Kasumi-1 (cell line): ENCODE measurements around the gene LRRC8B.
"Not testable (repeated sequence)": the region's sequence is repeated elsewhere in the genome, so short reads cannot be mapped to it uniquely, and the experiment has no call there.

Experiments used
- DNase-seq, 2 experiments: peaks; one replicate each; lab custom pipeline; 2025; lab: John Stamatoyannopoulos, UW

Gene LRRC8B

DNA sequence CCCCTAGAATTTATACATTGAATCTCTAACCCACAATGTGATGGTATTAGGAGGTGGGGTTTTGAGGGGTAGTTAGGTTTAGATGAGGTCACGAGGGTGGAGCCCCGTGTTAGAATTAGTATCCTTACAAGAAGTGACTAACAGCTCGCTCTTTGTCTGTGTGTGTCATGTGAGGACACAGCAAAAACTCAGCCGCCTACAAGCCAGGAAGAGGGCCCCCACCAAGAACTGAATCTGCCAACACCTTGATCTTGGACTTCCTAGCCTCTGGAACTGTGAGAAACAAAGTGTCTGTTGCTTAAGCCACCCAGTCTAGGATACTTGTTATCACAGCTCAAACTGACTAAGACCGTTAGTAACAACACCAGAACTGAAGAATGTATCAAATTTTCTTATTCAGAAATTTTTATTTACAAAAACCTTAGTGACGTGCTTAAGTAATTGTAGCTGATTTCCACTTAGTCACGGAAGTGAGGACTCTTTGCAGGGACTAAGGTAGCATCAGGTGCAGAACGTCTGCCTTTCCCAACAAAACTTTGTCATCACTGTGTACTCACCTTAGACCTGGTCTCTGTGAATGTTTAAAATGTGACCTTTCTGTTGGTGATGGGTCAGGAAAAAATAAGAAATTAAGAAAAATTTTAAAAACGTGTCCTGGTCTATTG is 83.8 kb downstream of the LRRC8B start:
- DNase-seq, result no peak

DNA sequence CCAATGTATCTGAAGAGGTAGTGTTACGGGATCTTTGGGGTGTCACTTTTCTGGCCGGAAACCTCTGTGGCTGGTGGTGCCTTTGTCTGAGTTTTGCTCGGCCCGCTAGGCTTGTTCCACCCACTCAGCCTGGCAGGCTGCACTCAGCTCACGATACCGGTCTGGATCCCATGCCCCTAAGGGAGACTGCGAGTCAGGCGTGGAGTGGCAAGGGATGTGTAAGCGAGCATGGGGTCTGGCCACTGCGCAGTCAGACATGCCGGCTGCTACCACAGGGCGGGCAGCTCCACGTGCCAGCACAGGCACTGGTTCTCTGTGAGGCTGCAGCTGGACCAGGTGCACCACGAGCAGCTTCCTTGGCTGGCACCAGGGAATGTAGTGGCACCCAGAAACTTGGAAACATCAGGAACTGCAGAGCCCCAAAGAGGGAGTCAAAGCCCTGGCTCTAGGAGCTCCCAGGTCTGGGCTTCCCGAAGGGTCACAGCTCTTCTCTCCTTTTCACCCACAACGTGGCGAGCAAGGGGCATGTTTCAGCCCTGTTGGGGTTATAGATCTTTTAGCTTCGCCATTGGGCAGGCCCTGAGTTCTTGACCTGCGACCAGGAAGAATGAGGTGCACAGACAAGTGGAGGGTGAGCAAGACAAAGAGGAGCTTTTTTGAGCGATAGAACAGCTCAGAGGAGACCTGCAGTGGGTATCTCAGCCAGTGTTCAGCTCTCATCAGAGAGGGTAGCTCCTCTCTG is 84.5 kb downstream of the LRRC8B start:
- DNase-seq, result no peak

DNA sequence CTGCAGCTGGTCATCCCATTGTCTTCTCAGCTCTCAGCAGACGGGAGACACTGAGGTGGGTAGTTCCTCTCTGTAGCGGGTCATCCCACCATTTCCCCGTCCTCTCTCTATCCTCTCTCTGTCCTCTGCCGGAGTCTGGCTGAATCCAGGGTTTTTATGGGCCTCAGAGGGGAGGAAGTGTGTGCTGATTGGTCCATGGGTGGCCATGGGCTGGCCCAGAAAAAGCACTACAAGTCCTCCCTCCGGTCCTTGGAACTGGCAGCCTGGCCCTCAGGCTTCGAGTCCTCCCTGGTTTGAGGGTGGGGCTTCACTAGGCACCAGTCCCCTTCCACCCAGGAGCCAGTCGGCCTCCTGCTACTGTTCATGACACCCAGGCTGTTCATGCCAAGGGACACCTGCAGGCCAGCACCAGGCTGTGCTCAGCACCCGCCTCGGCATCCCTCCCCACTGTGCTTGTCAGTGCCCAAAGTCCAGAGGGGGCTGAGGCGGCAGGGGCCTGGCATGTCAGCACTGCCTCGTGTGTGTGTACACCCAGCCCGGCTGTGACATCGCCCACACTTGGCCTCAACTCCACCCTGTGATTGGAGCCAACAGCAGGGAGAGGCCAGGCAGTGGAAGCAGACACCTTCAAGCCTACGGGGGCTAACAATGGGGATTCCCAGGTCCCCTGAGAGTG is 85.3 kb downstream of the LRRC8B start:
- no peak for DNase-seq

DNA sequence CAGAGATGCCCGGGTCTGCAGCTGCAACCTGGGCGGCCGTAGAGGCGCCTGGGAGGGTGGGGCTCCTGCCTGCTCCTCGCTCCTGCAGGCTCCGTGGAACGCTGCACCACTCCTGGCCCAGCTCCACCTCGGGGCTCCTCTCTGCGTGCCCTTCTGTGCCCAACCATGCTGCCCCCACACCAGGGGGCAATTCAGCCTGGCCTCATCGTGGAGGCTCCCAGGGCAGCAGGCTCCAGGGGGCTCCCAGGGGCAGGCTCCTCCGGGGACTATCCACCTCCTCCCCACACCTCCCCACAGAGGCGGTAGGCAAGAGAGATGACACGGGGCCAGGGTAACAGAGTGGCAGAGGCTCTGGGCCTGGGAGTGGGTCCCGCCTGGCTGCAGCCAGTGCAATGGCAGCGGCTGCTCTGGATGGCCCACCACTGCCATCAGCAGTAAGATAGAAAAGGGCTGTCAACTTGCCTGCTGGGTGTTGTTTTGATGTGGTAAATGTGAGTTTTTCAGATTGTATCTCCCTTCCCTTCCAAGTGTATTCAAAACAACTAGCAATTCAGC is 85.9 kb downstream of the LRRC8B start:
- DNase-seq, result no peak

DNA sequence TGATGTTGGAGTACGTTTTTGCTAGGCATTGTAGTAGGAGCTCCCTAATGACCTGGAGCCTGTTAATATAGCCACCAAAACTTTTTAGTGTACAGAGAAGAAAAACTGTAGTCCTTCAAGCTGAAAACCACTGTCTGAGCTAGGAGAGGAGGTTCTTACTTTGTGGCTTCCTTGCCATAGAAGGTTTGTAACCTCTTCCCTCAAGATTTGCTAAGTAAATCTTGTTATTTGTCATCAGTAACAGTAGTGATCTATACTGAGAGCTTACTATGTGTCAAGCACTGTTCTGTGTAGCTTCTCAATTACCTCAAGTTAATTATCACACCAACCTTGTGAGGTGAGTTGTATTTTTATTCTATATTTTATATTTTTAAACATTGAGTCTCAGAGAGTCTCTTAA is 87.1 kb downstream of the LRRC8B start:
- no peak for DNase-seq

DNA sequence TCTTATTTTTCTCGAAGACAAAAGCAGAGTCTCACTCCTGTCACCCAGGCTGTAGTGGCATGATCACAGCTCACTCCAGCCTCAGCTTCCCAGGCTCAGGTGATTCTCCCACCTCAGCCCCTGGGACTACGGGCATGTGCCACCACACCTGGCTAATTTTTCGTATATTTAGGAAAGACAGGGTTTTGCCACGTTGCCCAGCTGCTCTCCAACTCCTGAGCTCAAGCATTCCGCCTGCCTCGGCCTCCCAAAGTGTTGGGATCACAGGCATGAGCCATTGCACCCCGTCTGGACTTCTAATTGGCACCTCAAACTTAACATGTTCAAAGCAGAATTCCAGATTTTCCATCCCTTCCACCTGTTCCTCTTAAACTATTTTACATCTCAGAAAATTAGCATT is 89.3 kb downstream of the LRRC8B start:
- no peak for DNase-seq

DNA sequence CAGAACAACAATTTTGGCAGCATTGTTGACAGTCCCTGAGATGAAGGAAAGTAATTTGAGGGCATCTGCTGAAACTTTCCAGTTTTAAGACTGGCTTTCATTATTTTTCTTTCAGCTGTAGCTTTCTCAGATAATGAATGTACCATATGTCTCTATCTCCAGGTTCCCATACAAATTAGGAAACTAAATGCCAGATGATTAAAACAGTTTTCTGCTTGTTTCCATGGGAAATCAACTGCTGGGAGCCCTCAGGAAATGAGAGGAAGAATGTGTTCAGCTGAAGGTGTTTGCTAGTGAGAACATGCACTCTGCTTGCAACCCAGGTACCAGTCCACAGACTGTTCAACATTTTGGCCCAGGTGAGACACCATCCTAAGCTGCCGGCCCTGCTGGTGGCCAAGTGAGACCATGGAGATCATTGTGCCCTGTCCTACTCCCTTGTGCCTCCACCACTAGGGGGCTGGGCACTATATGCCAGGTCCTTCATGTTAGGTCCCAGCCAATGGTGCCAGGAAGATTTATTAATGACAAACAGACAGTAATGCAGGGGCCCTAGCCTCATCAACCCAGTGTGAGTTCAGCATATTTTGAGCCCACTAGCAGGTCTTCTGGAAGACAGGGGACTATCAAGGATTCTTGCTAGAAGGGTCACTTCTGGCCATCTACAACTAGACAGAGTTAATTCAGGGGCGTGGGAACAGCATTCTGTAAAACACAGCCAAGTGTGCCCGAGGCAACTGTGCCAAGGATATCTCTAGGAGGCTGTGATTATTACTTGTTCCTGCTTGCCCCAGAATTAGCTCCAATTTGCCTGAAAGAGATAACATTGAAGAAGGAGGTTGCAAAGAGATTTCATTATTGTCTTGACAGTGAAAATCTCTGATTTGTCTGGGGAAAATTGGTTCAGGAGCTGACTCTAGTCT is 91.3 kb downstream of the LRRC8B start:
- peak in 1 of 2 experiments; percentile 19 for DNase-seq

DNA sequence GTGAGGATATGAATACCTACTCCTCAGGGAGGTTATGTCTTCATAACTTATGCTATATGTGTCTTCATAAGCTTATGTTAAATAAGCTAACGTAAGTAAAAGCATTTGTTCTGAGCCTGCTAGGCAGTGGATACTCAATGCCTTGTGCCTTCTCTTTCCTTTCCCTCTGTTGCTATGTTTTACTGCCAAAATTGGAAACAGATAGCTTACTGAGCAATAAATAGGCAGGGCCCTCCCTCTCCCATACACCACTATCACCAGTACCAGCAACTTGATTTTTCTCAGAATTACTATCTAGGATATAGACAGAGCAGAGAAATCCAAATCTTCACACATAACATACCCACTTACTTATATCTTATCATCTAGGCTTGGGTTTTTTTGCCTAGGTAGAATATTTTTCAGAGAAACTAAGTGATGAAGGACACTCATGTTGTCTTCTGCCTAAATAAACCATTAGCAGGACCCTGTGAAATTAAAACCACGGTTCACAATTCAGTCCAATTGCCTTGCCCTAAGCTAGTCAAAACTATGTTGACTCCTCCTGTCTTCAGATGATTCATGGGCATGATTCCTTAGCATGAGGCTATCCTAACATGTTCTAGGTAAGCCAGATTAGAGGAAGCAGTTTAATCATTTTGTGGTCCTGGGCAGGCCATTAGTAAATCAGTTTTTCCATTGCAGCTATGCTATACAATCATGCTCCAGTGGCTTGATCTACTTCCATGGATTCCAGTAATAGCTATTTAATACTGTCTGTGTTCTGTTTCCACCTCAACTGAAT is 92.4 kb downstream of the LRRC8B start:
- DNase-seq, result no peak

DNA sequence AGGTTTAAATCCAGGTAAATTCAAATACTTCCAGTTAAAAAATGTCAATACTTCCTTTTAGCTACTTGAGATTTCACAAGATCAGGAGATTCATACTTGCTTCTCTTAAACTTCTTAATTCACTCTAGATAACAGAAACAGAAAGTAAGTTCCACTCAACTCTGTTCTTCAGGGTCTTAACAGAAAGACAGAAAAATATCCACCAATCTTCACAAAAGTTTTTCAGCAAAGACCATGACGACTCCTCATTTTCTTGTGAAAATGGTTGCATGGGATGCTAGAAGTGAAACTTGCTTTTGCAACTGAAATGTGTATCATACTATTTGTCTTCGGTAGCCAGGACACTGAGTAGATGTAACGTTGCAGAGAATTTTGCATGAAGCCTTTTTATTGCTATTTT is 96.0 kb downstream of the LRRC8B start:
- DNase-seq, result no peak

DNA sequence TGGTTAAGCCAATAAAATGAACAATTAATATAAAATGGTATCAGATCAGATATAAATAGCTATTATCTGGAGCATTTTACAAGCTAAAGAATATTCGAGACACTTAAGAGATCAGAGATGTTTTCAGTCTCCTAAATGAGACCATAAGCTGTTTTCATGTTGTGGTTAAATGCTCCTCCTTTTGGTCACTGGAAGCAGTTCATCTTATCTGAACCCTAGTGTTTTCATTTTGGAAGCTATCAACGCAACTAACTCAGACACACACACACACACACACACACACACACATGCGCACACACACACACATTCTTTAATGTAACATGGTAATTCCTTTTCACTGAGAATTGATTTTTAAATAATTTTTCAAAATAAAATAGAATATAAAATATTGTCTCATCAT is 98.3 kb downstream of the LRRC8B start:
- peak; percentile 25 to 54 for DNase-seq

DNA sequence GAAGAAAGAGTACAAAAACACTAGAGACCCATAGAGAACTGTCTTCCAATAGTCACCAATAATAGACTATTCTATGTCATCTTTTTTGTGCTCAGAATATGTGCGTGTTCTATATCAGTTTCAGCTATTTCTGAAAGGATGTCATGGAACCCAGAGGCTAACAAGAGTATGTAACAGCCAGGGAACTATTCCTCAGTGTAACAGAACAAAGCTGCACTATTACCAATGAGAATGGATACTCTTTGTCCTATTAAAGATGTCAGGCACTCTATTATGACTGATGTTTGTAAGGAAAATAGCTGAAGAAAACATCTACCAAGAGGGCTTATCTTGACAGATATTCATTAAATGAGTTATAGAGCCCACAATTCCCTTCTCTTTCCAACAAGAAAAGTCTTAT is 99.7 kb downstream of the LRRC8B start:
- DNase-seq, result no peak

DNA sequence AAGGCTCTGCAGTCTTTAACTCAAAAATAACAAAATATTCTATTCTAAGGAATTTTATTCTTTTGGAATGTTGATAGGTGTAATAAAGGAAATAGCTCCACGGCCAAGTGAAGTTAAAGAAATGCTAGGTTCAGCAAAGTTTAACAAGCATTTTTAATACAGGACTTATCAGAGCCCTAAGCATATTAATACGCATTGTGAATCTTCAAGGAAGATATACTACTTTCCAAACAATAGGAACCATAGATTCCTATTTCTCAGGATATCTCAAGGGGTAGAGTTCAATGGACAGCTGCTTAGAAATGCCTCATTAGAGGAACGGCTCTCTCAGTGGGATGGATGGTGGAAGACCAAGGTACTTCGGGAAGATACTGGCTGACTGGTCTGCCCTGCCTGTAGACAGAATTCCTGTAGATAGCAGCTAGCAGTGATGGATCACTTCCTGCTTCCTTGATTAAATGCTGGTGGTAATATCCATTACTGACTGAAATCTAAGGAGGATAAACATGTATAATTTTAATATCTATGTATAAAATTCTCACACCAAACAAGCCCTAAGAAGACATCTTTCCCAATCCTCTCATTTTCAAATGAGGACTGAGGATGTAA is 100.2 kb downstream of the LRRC8B start:
- no peak for DNase-seq

DNA sequence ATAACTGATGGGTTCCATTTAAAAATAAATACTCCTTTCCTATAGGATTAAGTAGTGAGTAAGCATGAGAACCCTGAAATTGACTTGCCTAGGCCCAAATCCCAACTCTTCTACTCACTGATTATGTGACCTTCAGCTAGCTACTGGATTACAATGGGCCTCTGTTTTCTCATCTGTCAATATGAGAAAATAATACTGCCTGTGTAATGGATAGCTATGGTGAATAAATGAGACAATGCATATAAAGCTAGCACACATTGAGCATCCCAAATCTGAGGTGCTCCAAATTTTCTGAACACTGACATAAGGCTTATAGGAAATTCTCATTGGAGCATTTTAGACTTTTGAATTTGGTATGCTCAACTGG is 103.0 kb downstream of the LRRC8B start:
- DNase-seq, result no peak

DNA sequence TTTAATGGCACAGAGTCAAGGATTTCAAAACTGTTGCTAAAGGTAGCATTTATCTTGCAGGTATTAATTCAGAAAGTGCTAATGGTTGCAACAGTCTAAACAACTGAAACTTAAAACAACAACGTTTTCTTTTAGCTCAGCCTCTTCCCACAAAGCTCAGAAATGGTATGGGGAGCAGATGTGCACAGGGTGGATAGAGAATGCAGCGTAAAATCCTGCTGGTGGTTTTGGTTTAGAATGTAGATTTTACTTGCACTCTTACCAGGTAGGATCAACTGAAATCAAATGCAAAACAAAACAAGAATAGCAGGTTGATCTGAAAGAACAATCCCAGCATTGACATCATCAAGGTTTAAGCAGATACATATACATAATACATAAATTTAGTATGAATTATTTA is 104.5 kb downstream of the LRRC8B start:
- DNase-seq, result no peak

DNA sequence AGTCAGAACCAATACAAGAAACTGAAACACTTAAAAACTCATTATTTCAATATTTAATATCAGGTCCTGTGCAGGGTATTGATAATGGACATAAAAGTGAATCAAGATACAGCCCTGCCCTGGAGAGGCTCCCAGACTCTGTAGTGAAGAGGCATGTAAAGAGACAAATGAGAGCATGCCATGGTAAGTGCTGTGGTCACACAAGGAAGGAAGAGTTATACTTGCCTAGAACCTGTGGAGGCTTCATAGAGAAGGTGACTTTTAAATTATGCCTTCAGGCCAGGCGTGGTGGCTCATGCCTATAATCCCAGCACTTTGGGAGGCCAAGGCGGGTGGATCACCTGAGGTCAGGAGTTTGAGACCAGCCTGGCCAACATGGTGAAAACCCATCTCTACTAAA is 105.0 kb downstream of the LRRC8B start:
- not testable (repeated sequence) for DNase-seq

DNA sequence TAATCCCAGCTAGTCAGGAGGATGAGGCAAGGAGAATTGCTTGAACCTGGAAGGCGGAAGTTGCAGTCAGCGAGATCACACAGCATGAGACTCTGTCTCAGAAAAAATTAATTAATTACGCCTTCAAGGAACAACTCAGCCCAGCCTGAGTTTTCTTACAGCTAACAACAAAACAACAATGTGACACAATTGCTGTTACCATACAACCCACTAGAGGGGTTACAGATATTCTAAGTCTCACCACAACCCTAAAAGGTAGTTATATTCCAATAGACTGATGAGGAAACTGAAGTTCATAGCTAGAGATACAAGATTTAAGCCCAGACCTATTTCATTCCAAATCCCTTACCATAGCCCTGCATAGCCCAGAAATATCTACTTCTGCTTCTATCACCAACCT is 105.4 kb downstream of the LRRC8B start:
- DNase-seq, result peak; percentile 25 to 28

DNA sequence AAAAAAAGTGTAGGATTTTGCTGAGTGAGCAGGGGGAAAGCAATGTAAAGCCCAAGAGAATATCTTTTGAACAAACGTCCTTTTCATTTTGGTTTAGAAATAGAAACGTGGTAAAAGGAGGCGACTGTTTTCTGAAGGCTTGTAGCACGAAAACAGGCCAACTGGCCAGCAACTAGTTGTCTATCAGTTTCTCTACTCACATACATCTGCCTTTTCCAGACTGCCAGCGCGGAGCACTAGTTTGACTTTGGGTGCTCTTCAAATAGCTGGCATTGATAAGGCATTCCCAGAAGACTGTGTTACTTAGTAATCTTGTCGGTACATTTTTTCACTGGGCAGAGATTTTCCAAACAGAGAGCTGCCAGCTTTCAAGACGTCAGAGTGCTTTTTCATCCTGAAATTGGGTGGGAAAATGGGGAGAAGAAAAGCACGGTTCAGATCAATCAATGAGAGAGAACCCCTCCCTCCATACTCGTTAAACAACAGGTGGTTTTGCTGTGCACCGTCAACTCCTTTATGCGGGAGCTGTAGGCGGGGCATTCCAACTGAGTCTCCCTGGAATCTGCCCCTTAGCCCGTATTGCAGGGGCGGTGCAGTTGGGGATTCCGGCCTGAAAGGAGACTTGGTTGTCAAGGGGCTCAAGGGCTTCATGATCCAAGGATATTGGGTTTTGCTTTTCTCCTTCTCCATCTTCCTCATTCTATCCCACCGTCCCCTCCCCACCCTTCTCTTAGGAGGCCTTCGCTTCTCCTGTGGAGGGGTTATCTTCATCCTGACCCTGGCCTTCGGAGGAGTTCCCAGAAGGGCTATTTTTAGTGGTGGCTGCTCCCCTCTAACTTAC is 107.4 kb downstream of the LRRC8B start:
- peak in 1 of 2 experiments; percentile 42 for DNase-seq

DNA sequence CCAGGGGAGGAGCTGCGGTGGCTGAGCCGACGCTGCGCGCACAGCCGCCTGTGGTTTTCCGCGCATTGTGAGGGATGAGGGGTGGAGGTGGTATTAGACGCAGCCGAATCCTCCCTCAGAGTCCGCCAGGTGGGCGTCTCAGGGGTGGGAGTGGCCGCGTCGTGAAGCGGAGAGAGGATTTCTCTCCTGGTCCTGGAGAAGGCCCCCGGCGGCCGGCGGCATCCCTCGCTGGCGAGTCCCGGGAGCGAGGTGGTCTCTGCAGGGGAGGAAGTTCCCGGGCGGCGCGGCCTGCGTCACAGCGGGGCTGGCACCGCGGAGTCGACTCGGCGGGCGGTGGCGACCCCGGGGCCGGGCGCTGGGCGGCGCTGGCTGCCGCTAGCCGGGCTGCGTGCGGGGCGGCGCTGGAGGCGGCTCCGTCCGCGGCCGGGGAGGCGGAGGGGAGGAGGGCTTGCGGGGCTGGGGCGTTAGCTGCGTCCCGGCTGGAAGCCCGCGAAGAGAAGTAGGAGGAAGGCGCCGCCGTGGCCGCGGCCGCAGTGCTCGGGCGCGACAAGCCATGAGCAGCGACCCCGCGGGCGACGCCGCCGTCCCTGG is 108.1 kb downstream of the LRRC8B start, which contains the start of gene LRRC8C:
LRRC8C (plus strand) TSS at position 464 of the 591 bp plus-strand sequence. CDS start 53,354 bp downstream, outside the sequence.
- peak; percentile 76 to 81 for DNase-seq

DNA sequence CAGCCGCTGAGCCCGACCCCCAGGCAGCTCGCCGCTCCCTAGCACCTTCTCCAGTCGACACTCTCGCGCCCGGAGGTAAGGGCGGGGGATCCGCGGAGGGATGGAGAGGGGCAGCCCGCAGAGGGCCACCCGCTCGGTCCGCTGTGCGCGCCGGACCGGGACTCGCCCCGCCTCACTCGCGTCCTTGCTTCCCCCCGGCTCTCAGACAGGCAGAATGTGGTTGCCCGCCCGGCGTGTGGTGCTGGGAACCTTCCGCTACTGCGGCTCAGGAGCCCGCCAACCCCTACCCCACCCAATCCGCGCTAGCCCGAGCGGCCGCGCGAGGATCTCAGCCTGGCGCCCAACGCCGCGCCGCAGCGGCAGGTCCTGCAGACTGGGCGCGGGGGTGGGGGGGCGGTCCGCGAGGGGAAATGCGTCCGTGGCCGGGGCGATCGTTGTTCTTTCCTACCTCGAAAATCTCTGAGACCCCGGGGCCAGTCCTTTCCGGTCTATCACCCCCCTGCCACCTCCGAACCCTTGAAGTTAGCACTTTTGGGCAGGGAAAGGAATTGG is 108.7 kb downstream of the LRRC8B start:
- no peak for DNase-seq
